ENCODE results near the gene TMEM168.
"Not testable (repeated sequence)": the region's sequence is repeated elsewhere in the genome, so short reads cannot be mapped to it uniquely, and the experiment has no call there.

DNA sequence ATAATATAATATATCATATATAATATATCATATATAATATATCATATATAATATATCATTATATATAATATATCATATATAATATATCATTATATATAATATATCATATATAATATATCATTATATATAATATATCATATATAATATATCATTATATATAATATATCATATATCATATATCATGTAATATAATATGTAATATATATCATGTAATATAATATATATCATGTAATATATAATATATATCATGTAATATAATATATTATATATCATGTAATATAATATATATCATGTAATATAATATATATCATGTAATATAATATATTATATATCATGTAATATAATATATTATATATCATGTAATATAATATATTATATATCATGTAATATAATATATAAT, 6.4 kb upstream of the TMEM168 start:
- TF ChIP-seq, protein P1, sequence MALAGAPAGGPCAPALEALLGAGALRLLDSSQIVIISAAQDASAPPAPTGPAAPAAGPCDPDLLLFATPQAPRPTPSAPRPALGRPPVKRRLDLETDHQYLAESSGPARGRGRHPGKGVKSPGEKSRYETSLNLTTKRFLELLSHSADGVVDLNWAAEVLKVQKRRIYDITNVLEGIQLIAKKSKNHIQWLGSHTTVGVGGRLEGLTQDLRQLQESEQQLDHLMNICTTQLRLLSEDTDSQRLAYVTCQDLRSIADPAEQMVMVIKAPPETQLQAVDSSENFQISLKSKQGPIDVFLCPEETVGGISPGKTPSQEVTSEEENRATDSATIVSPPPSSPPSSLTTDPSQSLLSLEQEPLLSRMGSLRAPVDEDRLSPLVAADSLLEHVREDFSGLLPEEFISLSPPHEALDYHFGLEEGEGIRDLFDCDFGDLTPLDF (CRISPR knock-in tag; IDR thresholded peaks at IDR 0.05): not testable (repeated sequence)
- TF ChIP-seq ZNF10 (CRISPR knock-in tag; IDR thresholded peaks at IDR 0.05; ENCODE audit: borderline replicate concordance, low read depth); POLR2A (IDR thresholded peaks at IDR 0.05; ENCODE audit: insufficient read depth in 1 of 2, low read depth in 2 of 2, low read length in 2 of 2); EZH2 (conservative IDR thresholded peaks at IDR 0.05; ENCODE audit: low read depth, low read length); GABPA (IDR thresholded peaks at IDR 0.05; ENCODE audit: low read depth, low read length); GABPA (CRISPR knock-in tag; IDR thresholded peaks at IDR 0.05; ENCODE audit: low read depth); HOXA7 (CRISPR knock-in tag; IDR thresholded peaks at IDR 0.05); NR2F6 (IDR thresholded peaks at IDR 0.05); NR2F6 (CRISPR knock-in tag; IDR thresholded peaks at IDR 0.05); KLF13 (CRISPR knock-in tag; IDR thresholded peaks at IDR 0.05): not testable (repeated sequence)
- TF ChIP-seq, protein P2, sequence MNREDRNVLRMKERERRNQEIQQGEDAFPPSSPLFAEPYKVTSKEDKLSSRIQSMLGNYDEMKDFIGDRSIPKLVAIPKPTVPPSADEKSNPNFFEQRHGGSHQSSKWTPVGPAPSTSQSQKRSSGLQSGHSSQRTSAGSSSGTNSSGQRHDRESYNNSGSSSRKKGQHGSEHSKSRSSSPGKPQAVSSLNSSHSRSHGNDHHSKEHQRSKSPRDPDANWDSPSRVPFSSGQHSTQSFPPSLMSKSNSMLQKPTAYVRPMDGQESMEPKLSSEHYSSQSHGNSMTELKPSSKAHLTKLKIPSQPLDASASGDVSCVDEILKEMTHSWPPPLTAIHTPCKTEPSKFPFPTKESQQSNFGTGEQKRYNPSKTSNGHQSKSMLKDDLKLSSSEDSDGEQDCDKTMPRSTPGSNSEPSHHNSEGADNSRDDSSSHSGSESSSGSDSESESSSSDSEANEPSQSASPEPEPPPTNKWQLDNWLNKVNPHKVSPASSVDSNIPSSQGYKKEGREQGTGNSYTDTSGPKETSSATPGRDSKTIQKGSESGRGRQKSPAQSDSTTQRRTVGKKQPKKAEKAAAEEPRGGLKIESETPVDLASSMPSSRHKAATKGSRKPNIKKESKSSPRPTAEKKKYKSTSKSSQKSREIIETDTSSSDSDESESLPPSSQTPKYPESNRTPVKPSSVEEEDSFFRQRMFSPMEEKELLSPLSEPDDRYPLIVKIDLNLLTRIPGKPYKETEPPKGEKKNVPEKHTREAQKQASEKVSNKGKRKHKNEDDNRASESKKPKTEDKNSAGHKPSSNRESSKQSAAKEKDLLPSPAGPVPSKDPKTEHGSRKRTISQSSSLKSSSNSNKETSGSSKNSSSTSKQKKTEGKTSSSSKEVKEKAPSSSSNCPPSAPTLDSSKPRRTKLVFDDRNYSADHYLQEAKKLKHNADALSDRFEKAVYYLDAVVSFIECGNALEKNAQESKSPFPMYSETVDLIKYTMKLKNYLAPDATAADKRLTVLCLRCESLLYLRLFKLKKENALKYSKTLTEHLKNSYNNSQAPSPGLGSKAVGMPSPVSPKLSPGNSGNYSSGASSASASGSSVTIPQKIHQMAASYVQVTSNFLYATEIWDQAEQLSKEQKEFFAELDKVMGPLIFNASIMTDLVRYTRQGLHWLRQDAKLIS (CRISPR knock-in tag; IDR thresholded peaks at IDR 0.05): not testable (repeated sequence)
- TF ChIP-seq, protein P3, sequence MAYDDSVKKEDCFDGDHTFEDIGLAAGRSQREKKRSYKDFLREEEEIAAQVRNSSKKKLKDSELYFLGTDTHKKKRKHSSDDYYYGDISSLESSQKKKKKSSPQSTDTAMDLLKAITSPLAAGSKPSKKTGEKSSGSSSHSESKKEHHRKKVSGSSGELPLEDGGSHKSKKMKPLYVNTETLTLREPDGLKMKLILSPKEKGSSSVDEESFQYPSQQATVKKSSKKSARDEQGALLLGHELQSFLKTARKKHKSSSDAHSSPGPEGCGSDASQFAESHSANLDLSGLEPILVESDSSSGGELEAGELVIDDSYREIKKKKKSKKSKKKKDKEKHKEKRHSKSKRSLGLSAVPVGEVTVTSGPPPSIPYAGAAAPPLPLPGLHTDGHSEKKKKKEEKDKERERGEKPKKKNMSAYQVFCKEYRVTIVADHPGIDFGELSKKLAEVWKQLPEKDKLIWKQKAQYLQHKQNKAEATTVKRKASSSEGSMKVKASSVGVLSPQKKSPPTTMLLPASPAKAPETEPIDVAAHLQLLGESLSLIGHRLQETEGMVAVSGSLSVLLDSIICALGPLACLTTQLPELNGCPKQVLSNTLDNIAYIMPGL (CRISPR knock-in tag; IDR thresholded peaks at IDR 0.05; ENCODE audit: borderline replicate concordance in 1 of 2, low read depth in 1 of 2): not testable (repeated sequence)
